ENCODE measurements around the gene SMPDL3B. TPM values are rescaled to one million over a fixed set of nuclear protein-coding genes. Genes with fewer than 3 reads are reported as not detected.

Gene SMPDL3B
- total RNA-seq, 1 donor: 0.10 TPM

GRCh38 chr1:27957655-27958054 is 22.9 kb downstream of the SMPDL3B start:
- Histone ChIP-seq H3K4me1 (ENCODE audit: insufficient read depth, low read length) (peaks cover 39% of the 10 kb centered on the region), H3K9me3 (ENCODE audit: low read depth, low read length) (no peaks in the 10 kb centered on the region), H3K4me3 (ENCODE audit: low read length) (no peak overlapping the region), H3K27me3 (ENCODE audit: insufficient read depth, low read length) (no peaks in the 10 kb centered on the region)

DNA sequence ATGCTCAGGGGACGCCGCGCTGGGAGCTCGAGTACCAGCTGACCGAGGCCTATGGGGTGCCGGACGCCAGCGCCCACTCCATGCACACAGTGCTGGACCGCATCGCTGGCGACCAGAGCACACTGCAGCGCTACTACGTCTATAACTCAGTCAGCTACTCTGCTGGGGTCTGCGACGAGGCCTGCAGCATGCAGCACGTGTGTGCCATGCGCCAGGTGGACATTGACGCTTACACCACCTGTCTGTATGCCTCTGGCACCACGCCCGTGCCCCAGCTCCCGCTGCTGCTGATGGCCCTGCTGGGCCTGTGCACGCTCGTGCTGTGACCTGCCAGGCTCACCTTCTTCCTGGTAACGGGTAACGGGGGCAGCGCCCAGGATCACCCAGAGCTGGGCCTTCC is 23.7 kb downstream of the SMPDL3B start:
- no peak overlapping the region for H3K4me3 ChIP-seq (ENCODE audit: low read length)

DNA sequence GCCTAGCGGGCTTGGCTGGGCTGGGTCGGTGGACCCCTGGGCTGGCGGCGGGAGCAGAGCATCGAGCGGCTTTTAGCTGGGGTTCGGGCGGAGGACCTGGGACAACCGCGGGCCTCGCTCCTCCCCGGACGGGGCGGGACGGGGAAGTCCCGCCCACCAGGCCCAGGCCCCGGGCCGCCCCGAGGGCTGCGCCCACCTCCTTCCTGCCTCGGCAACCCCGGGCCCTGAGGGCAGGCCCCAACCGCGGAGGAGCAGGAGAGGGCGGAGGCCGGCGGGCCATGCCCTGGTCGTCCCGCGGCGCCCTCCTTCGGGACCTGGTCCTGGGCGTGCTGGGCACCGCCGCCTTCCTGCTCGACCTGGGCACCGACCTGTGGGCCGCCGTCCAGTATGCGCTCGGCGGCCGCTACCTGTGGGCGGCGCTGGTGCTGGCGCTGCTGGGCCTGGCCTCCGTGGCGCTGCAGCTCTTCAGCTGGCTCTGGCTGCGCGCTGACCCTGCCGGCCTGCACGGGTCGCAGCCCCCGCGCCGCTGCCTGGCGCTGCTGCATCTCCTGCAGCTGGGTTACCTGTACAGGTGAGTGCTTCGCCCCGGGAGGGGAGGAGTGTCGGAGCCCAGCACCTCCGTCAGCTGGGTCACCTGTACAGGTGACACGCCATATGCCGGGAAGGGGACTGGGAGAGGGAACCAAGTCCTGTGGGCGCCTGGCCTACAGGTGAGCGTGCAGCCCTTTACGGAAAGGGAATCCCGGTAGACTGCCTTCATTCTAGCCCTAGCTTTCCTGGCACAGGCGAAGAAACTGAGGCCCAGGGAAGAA is 25.2 kb downstream of the SMPDL3B start, which contains the start of gene XKR8:
Gene XKR8 (plus strand): TSS at position 182 of the 812 bp plus-strand sequence. CDS start 97 bp downstream, at position 279.
- Histone ChIP-seq H3K4me3 (ENCODE audit: low read length) (peak within 1 kb of the TSS; percentile 67), H3K27me3 (ENCODE audit: insufficient read depth, low read length) (no peaks in the 10 kb centered on the region)

More for the DNA sequence above, 23.7 kb downstream of the SMPDL3B start:
- H3K4me1 ChIP-seq (ENCODE audit: insufficient read depth, low read length): peaks cover 39% of the 10 kb centered on the region
- no peaks in the 10 kb centered on the region for H3K27me3 ChIP-seq (ENCODE audit: insufficient read depth, low read length)
- no peaks in the 10 kb centered on the region for H3K9me3 ChIP-seq (ENCODE audit: low read depth, low read length)

DNA sequence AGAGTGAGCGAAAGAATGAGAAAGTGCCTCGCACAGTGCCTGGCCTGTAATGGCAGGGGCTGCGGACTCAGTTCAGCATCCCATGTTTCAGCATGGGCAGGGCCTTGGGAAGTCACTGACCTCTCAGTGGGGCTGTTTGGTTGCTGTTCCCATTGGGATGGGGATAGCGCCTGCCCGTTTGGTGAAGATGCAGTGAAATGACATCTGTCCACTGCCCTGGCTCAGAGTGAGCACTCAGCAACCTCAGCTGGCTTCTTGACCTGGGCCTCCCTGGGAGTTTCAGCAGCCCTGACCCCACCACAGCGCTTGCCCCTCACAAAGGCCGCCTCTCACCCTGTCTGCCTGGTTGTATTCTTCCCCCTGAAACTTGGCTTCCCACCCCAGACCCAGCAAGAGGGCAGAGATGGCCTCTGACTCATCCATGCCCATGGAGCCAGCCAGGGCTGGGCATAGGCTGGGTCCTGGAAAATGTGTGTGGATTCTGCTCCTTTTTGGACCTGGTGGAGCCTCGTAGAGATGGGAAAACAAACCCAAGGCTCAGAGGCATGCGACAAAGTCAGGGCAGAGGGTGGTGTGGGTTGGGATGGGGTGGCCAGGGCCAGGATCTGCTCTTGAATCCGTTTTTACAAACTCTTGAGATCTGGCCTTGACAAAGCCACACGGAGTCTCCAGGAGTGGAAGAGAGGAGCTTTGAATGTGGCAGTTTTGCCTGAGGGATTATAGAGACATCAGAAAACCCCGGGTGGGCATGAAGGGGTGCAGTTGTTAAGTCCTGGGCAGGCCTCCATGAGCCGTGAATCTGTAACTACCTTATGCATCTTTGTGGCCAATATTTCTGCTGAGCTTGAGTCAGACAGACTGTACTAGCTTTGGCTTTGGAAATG is 26.2 kb downstream of the SMPDL3B start:
- H3K9me3 ChIP-seq (ENCODE audit: low read depth, low read length): no peaks in the 10 kb centered on the region
- peak overlapping the region; percentile 67 for H3K4me3 ChIP-seq (ENCODE audit: low read length)
- H3K27me3 ChIP-seq (ENCODE audit: insufficient read depth, low read length): no peaks in the 10 kb centered on the region
- H3K4me1 ChIP-seq (ENCODE audit: insufficient read depth, low read length): peaks cover 39% of the 10 kb centered on the region

More for the DNA sequence above, 25.2 kb downstream of the SMPDL3B start, which contains the start of gene XKR8:
- H3K4me1 ChIP-seq (ENCODE audit: insufficient read depth, low read length): peaks cover 39% of the 10 kb centered on the region
- no peaks in the 10 kb centered on the region for H3K9me3 ChIP-seq (ENCODE audit: low read depth, low read length)

GRCh38 chr1:27961646-27962221 is 26.9 kb downstream of the SMPDL3B start:
- no peaks in the 10 kb centered on the region for H3K9me3 ChIP-seq (ENCODE audit: low read depth, low read length)
- no peaks in the 10 kb centered on the region for H3K27me3 ChIP-seq (ENCODE audit: insufficient read depth, low read length)
- H3K4me3 ChIP-seq (ENCODE audit: low read length): no peak overlapping the region
- H3K4me1 ChIP-seq (ENCODE audit: insufficient read depth, low read length): peaks cover 39% of the 10 kb centered on the region

GRCh38 chr1:27963393-27963792 is 28.6 kb downstream of the SMPDL3B start:
- Histone ChIP-seq H3K27me3 (ENCODE audit: insufficient read depth, low read length) (no peaks in the 10 kb centered on the region), H3K9me3 (ENCODE audit: low read depth, low read length) (no peaks in the 10 kb centered on the region)

GRCh38 chr1:27966402-27967105 is 31.8 kb downstream of the SMPDL3B start:
- Histone ChIP-seq H3K4me3 (ENCODE audit: low read length) (no peak overlapping the region), H3K27me3 (ENCODE audit: insufficient read depth, low read length) (no peaks in the 10 kb centered on the region), H3K4me1 (ENCODE audit: insufficient read depth, low read length) (peaks cover 14% of the 10 kb centered on the region), H3K9me3 (ENCODE audit: low read depth, low read length) (no peaks in the 10 kb centered on the region)

More at GRCh38 chr1:27963393-27963792, 28.6 kb downstream of the SMPDL3B start:
- Histone ChIP-seq H3K4me1 (ENCODE audit: insufficient read depth, low read length) (peaks cover 37% of the 10 kb centered on the region), H3K4me3 (ENCODE audit: low read length) (no peak overlapping the region)

GRCh38 chr1:27967106-27967883 is 32.5 kb downstream of the SMPDL3B start:
- H3K4me1 ChIP-seq (ENCODE audit: insufficient read depth, low read length): peaks cover 6% of the 10 kb centered on the region
- H3K27me3 ChIP-seq (ENCODE audit: insufficient read depth, low read length): no peaks in the 10 kb centered on the region
- H3K9me3 ChIP-seq (ENCODE audit: low read depth, low read length): no peaks in the 10 kb centered on the region
- no peak overlapping the region for H3K4me3 ChIP-seq (ENCODE audit: low read length)

GRCh38 chr1:27967884-27968466 is 33.2 kb downstream of the SMPDL3B start:
- Histone ChIP-seq H3K4me1 (ENCODE audit: insufficient read depth, low read length) (peaks cover 5% of the 10 kb centered on the region), H3K9me3 (ENCODE audit: low read depth, low read length) (no peaks in the 10 kb centered on the region), H3K4me3 (ENCODE audit: low read length) (no peak overlapping the region), H3K27me3 (ENCODE audit: insufficient read depth, low read length) (no peaks in the 10 kb centered on the region)

DNA sequence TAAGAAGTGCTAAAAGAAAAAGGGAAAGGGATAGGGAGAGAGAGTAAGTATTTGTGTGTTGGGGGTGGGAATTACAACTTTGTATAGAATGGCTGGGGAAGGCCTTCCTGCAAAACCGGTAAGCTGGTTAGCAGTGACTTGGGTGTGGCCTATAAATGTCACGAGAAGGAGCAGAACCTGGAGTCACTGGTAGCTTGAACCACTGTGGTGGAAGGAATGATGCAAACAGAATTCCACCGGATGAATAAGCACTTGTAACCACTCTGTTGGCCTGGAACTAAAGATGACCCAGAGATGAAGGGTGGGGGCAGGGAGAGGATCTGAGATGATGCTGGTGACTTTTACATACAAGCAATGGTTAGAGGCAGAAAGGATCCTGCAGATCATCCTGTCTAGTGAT is 33.9 kb downstream of the SMPDL3B start:
- peaks cover 5% of the 10 kb centered on the region for H3K4me1 ChIP-seq (ENCODE audit: insufficient read depth, low read length)
- H3K27me3 ChIP-seq (ENCODE audit: insufficient read depth, low read length): no peaks in the 10 kb centered on the region
- no peaks in the 10 kb centered on the region for H3K9me3 ChIP-seq (ENCODE audit: low read depth, low read length)
- no peak overlapping the region for H3K4me3 ChIP-seq (ENCODE audit: low read length)

DNA sequence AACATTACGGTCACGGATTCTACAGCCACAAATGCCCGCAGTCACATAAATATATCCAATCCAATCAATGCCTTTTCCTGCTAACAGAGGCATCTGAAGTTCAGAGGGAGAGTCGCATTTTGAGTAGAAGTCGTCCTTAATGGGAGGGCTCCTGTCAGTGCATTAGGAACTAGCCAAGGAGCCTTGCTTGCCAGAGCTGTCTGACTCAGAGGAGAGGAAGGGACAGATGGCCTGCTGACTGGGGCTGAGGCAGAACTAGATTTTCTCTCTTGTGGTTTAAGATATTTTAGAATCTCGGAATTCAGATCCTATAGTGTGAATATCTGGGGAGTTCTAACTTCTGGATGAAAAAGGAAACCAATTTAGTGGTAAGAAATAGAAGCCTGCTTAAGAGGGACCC is 35.6 kb downstream of the SMPDL3B start:
- H3K4me3 ChIP-seq (ENCODE audit: low read length): no peak overlapping the region
- H3K4me1 ChIP-seq (ENCODE audit: insufficient read depth, low read length): peaks cover 5% of the 10 kb centered on the region

GRCh38 chr1:27971674-27972073 is 36.9 kb downstream of the SMPDL3B start:
- H3K4me1 ChIP-seq (ENCODE audit: insufficient read depth, low read length): peaks cover 5% of the 10 kb centered on the region
- no peaks in the 10 kb centered on the region for H3K27me3 ChIP-seq (ENCODE audit: insufficient read depth, low read length)
- no peak overlapping the region for H3K4me3 ChIP-seq (ENCODE audit: low read length)
- H3K9me3 ChIP-seq (ENCODE audit: low read depth, low read length): no peaks in the 10 kb centered on the region

More for the DNA sequence above, 35.6 kb downstream of the SMPDL3B start:
- H3K27me3 ChIP-seq (ENCODE audit: insufficient read depth, low read length): no peaks in the 10 kb centered on the region
- H3K9me3 ChIP-seq (ENCODE audit: low read depth, low read length): no peaks in the 10 kb centered on the region

DNA sequence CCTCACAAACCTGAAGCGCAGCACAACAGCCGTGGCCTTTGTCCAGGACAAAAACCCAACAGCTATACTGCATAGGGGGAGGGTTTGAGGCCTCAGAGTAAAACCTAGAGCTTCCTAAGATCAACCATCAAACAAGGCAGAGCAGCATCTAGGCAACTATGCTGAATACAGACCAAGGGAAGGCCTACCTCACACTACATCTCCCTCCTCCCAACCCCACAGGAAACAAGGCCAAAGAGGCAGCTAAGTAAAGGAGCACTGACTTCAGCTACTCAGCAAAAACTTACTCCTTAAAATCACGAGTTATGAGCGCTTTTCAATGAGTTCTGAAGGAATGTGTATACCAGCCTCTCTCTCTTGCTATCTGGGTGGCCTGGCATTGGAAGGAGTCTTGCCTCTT is 37.3 kb downstream of the SMPDL3B start:
- Histone ChIP-seq H3K27me3 (ENCODE audit: insufficient read depth, low read length) (no peaks in the 10 kb centered on the region), H3K4me1 (ENCODE audit: insufficient read depth, low read length) (peaks cover 5% of the 10 kb centered on the region), H3K9me3 (ENCODE audit: low read depth, low read length) (no peaks in the 10 kb centered on the region), H3K4me3 (ENCODE audit: low read length) (no peak overlapping the region)

Data from mononuclear cell (primary cell).